Stimulated activated CD4-positive, alpha-beta T cell treated with anti-CD3 and anti-CD28 coated beads, Interleukin-1b, Interleukin-23, amount 100 ng/mL, for 24 hours (primary cell): Measurements from ENCODE around the gene GPR17.

Experiments used
- DNase-seq, 4 experiments: peaks; one replicate each; pipeline ENCODE4 v3.0.0-alpha.2; 2020; ENCODE audit warnings: low read depth in 4 of 4, low spot score in 1 of 4

GPR17 gene, protein sequence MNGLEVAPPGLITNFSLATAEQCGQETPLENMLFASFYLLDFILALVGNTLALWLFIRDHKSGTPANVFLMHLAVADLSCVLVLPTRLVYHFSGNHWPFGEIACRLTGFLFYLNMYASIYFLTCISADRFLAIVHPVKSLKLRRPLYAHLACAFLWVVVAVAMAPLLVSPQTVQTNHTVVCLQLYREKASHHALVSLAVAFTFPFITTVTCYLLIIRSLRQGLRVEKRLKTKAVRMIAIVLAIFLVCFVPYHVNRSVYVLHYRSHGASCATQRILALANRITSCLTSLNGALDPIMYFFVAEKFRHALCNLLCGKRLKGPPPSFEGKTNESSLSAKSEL

DNA sequence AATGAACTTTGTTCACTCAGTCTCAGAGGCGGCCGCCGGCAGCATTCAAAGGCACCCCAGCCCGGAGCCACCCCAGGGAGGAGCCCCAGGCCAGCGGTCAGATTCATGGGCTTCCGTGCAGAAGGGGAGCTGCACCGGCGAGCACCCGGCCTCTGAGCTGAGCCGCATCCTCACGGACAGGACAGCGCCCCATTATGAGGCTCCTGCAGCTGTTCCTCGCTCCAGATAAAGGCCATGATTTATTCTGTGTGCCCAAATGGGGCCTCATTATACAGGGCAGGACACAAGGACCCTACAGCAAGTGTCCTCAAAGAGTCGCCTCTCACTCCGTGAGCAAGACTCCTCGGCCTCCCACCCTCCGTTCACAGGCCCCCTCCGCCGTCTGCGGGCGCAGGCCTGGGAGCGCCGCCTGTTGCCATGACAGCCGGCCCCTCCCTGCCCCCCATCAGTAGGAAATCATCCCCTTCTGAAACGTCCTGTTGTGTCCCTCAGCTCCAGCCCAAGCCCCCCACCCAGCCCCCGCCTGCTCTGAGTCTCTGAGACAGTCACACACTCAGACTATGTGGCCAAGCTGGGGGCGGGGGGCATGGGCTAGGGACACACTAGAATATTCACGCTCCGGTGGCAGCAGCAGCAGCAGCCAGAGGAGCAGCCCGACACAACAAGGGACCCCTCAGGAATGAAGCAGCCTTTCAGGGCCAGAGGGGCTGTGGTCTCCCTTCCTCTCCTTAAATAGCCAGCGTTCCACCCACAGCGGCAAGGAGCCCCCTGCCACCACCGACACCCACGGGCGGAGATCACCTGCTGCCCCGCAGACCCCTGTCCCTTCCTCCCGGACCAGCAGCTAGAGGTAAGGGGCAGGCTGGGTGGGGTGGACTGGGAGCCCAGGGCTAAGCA, at the start of gene GPR17:
TSS of gene GPR17 (plus strand) at position 759 of the 897 bp plus-strand sequence. CDS start 4,583 bp downstream, outside the sequence.
- DNase-seq = no peak

- no peak for DNase-seq
Measured at GRCh38 chr2:127596311-127597045, 49.5 kb upstream of the GPR17 start.

- DNase-seq = no peak
Measured at GRCh38 chr2:127597046-127597983, 48.6 kb upstream of the GPR17 start.

DNA sequence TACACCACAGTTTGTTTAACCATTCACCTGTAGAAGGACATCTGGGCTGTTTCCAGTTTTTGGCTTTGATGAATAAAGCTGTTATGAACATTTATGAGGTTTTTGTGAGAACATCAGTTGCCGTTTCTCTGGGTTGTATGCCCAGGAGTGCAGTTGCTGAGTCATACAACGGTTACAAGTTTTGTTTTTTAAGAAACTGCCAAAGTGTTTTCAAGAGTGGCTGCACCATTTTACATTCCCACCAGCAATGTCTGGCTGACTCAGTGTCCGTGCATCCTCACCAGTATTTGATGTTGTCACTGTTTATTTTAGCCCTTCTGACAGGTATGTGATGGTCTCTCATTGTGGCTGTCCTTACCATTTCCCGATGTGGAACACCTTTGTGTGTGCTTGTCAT, 48.0 kb upstream of the GPR17 start:
- DNase-seq = no peak

GRCh38 chr2:127598711-127599110, 47.2 kb upstream of the GPR17 start:
- DNase-seq = no peak

GRCh38 chr2:127599211-127599610, 46.7 kb upstream of the GPR17 start:
- no peak for DNase-seq

GRCh38 chr2:127604986-127605385, 41.0 kb upstream of the GPR17 start:
- DNase-seq = no peak

DNA sequence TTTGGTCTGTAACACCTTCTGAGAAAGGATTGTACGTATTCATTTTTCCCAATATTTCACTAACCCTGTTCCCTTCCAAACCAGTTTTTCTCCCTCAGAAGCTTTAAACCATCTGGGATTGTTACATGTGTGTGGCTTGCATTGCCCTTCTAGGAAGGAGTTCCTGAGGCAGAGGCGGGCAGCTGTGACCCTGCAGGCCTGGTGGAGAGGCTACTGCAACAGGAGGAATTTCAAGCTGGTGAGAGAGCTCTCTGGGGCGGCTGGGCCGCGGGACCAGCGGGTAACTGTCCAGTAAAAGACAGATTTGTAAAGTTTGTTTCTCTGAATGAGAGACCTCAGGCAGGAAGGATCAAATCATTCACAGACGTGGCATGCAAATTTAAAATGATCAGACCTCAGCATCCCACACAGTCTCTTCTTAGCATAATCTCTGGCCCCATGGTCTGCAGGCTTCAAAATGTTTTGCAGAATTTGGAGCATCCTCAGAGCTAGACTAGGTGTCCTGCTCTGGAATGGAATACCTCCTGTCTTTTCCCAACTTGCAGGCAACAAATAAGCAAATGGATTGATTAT, 40.2 kb upstream of the GPR17 start:
- no peak for DNase-seq

DNA sequence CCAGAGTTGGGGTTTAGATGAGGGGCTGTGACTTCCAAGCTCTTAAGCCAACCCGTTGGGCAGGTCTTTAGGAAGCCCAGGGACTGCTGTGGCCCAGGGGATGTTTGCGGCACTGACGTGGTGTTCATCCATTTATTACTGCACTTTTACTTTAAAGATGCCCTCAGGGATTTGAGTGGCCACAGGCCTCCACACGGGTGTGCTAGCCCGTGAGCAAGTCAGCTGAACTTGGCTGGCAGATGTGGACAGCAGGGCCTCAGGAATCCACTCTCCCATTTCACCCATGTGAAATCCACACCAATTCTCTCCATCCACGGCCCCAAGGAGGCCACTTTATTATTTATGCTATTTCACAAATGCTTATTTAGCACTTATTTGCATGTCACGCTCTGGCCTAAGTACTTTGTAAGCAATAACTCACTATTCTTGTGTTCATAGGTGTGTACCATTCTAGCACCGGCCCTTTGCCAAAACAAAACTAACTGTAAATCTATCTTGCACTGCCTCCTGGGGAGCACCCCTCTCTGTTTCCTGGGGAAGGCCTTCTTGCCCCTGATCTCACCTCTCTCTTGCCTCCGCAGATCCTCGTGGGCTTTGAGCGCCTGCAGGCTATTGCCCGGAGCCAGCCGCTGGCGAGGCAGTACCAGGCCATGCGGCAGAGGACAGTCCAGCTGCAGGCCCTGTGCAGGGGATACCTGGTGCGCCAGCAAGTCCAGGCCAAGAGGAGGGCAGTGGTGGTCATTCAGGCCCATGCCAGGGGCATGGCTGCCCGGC, 39.1 kb upstream of the GPR17 start:
- no peak for DNase-seq

- no peak for DNase-seq
Measured at GRCh38 chr2:127607399-127607908, 38.5 kb upstream of the GPR17 start.

- DNase-seq = no peak
Measured at GRCh38 chr2:127608061-127609030, 37.6 kb upstream of the GPR17 start.

DNA sequence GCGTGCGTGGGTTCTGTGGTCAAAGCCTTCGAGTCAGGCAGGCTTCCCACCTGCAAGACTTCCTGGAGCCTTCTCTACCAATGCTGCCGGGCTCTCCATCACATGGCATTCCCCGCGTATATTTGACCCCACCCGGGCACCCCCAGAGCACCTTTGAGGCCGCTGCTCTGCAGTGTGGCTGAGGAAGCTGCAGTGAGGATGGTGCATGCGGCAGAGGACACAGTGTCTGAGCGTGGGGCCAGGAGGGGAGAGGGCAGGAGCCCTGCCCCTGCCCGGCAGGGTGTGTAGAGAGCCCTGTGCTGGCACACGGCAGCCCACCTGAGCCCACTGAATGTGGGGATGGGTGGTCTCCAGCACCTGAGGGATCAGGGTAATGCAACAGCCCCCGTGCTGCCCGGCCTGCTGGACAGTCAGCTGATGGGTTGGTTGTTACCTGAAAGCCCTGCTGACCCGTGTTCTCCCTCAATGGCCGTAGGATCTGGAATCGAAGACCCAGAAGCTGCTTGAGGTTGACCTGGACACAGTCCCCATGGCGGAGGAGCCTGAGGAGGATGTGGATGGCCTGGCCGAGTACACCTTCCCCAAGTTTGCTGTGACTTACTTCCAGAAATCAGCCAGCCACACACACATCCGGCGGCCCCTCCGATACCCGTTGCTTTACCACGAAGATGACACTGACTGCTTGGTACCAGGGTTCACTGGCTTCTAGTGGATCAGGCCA, 36.8 kb upstream of the GPR17 start:
- DNase-seq = no peak

GRCh38 chr2:127609818-127610217, 36.1 kb upstream of the GPR17 start:
- no peak for DNase-seq

DNA sequence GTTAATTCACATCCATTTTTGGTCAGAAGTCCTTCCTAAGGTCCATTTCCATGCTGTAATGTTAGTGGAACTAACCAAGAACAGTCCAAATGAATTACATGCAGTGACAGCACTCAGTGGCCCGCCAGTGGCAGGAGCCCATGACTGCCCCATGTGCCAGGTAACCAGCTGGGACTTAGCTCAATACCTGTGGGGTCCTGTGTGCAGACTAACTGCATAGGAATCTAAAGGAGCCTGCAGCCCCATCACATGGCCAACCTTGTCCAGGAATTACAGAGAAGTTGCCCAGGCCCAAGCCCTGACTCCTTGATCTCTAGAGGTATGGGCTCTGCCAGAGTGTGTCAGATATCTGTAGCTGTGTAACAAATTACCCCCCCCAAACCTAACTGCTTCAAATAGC, 35.4 kb upstream of the GPR17 start:
- DNase-seq = no peak

- no peak for DNase-seq
Measured at GRCh38 chr2:127611076-127611925, 34.7 kb upstream of the GPR17 start.

DNA sequence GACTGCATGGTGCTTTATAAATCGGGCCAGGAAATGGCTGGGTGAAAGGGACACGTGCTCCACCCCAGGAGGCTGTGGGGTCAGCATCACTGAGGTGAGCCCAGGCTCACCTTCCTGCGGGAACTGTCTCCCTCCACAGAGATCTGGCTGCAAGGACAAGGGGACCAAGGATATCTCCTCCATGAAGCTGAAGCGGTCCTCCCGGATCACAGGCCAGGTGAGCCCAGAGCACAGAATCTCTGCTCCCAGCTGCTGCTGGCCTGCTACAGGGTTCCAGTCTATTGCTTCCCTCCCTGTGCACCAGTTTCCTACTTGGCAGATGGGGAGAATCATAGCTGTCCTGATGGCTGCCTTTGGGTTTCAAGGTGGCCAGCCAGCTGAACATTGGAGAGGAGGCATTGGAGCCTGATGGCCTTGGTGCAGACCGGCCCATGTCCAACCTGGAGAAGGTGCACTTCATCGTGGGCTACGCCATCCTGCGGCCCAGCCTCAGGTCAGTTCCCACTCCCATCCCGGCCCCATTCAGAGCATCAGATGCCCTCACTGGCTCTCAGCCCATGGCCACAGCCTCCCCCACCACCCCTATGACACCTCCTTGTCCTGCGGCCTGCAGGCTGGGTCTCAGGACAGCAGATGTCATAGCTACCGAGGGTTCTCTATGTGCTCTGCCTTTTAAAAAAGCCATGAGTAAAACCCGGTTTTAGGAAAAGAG, 33.7 kb upstream of the GPR17 start:
- no peak for DNase-seq
